GM19438 (cell line): Measurements from ENCODE around the gene PPP2R2C.

Experiments
- ATAC-seq: cut with Tn5 transposase; IDR thresholded peaks from one replicate; pipeline ENCODE4 v1.9.1; 2021; ENCODE audit warnings: low read depth; ENCODE audit not compliant: unreplicated experiment

The PPP2R2C gene

DNA sequence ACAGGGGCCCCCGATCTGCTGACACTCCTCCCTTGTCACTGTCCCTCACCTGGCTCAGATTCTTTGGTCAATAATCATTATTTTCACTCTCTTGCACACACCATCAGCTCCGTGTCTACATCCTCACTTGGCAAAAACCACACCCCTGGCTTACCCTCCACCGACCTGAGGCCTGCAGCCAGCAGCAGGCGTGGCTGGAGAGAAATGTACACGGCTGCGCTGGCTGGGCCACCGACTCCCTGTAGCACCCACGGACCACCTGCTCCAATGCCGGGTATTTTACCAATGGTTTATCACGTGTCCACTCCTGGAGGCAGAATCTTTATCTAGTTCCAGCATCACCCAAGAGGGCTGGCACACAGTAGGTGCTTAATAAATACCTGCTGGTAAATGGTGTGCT, 104.3 kb downstream of the PPP2R2C start:
- no peak for ATAC-seq

- no peak for ATAC-seq
Observed at GRCh38 chr4:6367371-6367851, 105.0 kb downstream of the PPP2R2C start.

DNA sequence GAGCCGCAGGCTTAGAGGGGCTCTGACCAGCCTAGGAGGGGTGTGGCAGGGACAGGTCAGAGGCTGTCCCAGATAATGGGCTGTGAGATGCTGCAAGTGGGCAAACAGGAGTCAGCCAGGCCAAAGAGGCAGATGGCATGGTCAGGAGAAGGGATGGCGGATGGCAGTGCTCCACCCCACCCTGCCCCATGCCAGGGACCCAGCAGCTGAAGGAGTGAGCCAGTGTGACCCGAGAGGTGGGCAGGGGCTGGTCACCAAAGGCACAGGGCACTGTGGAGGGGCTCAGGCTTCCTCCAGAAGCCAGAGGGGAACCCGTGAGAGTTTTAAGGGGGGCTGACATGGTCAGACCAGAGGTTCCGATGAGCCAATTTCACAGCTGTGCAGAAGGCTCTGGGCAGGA, 105.8 kb downstream of the PPP2R2C start:
- ATAC-seq = no peak

DNA sequence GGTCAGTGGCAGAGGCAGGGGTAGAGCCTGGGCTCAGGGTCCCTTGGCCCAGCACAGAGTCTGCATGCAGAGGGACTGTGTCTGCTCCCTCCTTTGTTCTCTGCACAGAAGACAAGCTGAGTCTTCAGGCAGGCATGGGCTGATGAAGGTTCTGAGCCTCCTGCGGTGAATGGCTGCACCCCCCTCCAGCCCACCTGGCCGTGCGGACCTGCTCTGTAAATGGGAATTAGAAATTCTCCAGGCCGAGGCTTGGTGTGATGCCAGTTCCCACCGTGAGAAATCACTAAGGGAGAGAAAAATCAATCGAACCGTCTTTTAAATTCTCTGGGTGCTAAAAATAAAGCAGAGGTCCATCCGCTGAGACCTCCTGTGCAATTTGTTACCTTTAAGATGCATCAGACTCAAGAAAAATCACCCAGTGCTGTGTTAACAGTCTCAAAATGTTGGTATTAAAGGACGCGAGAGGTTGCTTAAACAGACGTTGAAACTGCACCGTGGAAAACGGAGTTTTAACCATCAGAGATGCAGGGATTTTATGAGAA, 106.8 kb downstream of the PPP2R2C start:
- no peak for ATAC-seq

DNA sequence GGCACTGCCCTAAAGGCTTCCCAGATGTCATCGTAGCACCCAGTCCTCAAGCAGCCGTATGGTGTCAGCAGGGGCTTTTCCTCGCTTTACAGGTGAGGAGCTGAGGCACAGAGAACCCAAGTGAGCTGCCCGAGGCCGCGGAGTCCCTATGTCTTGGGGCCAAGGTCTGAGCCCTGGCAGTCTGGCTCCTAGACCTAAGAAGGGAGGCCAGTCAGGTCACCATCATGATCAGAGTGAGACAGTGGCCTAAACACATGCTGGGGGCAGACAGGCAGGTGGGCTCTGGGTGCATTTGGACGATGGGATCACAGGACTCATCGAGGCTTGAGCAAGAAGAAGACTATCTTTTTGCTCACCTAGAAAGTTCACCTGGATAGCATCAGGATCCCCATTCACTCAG, 107.8 kb downstream of the PPP2R2C start:
- ATAC-seq = no peak

DNA sequence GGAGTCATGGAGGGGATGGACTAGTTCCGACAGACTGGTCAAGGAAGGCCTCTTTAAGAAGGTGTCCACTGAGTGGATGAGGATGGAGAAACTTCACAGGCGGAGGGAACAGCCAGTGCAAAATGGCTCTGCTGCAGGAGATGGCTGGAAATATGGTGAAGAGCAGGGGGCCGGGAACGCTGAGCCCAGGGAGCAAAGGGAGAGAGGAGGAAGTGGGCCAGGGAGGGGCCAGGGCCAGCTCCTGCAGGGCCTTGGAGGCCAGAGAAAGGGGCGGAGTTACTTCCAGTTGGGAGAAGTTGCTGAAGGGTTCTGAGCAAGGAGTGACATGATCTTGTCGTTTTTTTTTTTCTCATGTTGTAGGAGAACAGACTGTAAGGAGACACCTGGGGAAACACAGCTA, 108.3 kb downstream of the PPP2R2C start:
- ATAC-seq = no peak

GRCh38 chr4:6362896-6363295, 109.5 kb downstream of the PPP2R2C start:
- no peak for ATAC-seq

DNA sequence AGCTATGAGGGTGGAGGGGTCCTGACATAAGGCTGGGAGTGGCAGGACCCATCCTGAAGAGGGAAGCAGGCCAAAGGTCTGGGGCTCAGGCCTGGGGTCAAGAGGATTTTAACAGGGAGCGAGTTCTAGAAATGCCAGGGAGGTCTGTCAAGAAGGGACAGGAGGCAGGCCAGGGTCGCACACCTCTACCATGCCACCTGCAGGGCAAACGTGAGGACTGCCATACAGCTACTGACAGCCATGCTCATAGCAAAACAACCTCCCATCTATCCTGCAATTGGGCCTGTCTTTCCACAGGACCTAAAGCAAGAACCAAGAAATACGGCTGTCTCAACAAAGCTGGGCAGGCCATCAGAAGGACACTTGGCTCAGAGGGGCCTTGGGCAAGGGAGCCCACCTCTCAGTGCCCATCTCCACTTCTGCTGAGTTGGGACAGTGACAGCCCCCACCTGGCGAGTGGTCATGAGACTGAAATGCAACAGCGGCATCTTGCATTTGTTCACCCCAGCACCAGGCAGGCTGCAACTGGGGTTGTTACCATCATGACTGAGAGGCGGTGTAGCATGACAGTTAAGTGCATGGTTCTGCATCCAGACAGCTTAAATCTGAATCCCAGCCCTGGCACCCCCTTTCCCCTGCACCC, 110.0 kb downstream of the PPP2R2C start:
- no peak for ATAC-seq

GRCh38 chr4:6361076-6361784, 111.2 kb downstream of the PPP2R2C start:
- ATAC-seq = no peak

- ATAC-seq = no peak
Observed at GRCh38 chr4:6360385-6360784, 112.0 kb downstream of the PPP2R2C start.

GRCh38 chr4:6359536-6360308, 112.7 kb downstream of the PPP2R2C start:
- no peak for ATAC-seq

DNA sequence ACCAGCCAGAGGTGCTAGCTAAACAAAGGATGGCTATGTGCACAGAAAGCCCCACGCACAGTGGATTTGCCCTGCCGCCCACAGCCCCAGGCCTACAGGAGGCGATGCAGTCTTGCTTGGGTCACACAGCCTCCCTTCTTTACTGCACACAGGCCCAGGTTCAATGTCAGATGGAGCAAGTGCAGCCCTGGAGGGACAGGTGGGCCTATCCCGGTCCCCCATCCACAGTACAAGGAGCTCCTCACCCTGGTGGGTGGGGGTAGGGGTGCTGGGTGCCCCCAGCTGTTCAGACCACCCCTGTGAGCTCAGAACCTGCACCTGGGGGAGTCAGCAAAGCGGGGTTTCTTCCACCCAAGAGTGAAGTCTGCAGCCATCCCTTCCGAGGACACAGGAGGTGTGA, 114.9 kb downstream of the PPP2R2C start:
- ATAC-seq = no peak

- no peak for ATAC-seq
Observed at GRCh38 chr4:6356076-6356560, 116.3 kb downstream of the PPP2R2C start.

- no peak for ATAC-seq
Observed at GRCh38 chr4:6355052-6355451, 117.4 kb downstream of the PPP2R2C start.

GRCh38 chr4:6354626-6355025, 117.8 kb downstream of the PPP2R2C start:
- ATAC-seq = no peak

GRCh38 chr4:6354119-6354518, 118.3 kb downstream of the PPP2R2C start:
- no peak for ATAC-seq

GRCh38 chr4:6352031-6352692, 120.3 kb downstream of the PPP2R2C start:
- no peak for ATAC-seq

DNA sequence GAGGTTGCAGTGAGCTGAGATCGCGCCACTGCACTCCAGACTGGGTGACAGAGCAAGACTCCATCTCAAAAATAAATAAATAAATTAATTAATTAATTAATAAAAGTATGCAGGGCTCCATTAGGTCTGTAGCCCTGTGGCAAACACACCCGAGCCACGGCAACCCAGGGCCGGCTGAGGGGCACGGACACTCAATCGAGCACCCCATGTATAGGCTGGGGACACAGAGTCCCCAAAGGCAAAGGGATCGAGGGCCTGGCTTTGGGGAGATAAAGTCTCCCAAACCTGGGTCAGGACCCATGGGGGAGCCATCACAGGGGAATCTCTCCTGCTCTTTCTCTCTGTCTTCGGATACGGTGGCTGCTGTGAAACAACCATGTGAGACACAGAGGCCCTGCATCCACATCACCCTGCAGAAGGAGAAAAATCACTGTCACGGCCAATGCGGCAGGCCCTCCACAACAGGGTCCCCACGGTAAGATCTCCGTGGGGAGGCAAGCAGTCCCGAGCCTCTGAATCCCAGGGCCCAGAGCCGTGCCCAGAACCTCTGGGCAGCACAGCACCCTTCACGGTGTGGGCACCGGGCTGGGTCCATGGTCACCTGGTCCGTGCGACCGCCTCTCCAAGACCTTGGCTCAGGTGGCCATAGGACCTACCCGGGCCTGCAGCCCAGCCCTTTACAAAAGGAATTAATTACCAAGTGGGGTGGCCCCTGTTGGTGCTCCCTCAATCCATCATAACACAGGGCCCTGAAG, 121.0 kb downstream of the PPP2R2C start:
- no peak for ATAC-seq

DNA sequence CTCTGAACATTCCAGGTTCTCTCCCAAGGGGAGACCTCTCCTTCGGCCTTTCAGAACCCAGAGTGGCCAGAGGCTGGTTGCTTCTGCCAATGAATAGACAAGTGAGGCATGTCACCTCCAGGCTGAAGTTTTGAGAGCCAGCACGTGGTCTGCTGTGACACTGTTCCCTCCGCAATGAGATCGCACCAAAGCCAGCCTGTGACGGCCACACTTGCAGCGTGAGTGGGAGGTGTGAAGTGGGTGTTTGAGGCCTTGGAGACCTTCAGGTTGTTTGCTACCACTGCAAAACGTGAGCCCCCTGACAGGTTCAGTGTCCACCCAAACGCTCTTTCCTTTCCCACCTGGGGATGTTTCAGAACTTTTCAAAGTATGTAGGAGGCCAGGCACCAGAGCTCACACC, 121.8 kb downstream of the PPP2R2C start:
- no peak for ATAC-seq
